GM21619 (cell line): ENCODE data around the gene MAP4K4.

Experiments
- ATAC-seq: cut with Tn5 transposase; IDR thresholded peaks from one replicate; pipeline ENCODE4 v1.9.1; 2021; ENCODE audit not compliant: unreplicated experiment

MAP4K4 gene

GRCh38 chr2:101811226-101812015, 113.9 kb downstream of the MAP4K4 start:
- no peak for ATAC-seq

GRCh38 chr2:101812226-101812625, 114.7 kb downstream of the MAP4K4 start:
- no peak for ATAC-seq

DNA sequence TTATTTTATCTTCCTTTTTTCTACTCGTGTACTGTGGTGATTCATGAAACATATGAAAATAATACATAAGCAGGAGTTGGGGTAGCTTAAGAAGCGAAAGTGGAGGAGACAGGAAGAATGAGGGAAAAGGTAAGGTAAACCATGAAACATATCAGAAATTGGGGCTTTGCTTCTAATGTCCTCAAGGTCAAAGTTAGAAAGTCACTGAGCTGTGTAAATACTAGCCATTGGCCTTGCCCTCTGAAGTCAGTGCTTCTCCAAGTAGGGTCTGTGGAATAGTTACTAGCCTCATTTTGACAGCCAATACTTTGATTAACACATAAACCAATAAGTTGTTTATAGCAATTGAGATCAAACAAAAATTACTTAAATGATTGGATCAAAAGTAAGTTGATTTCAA, 117.2 kb downstream of the MAP4K4 start:
- ATAC-seq = no peak

- no peak for ATAC-seq
Measured at GRCh38 chr2:101815154-101815553, 117.6 kb downstream of the MAP4K4 start.

- no peak for ATAC-seq
Measured at GRCh38 chr2:101815739-101816391, 118.4 kb downstream of the MAP4K4 start.

- ATAC-seq = no peak
Measured at GRCh38 chr2:101816598-101816997, 119.1 kb downstream of the MAP4K4 start.

DNA sequence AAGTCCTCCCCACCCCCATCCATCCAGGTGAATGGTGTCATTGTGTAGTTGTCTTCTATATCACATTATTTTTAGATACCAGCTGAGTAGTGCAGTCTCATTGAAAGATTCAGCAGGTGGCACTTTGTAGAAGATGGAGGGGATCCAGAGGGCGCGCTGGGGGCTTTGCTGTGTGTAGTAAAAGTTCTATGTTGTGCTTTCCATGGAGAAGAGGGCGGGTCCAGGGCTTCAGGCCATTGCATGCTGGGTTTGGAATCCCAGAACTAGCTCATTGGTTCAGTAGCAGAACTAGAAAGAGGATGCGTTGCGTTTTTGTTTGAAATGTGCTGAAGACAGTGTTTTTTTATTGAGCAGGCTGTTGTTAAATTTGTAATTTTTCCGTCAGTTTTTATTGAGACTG, 120.0 kb downstream of the MAP4K4 start:
- ATAC-seq = no peak

GRCh38 chr2:101818531-101819451, 121.3 kb downstream of the MAP4K4 start:
- no peak for ATAC-seq

- ATAC-seq = no peak
Measured at GRCh38 chr2:101820519-101820918, 123.0 kb downstream of the MAP4K4 start.

GRCh38 chr2:101821059-101821805, 123.7 kb downstream of the MAP4K4 start:
- no peak for ATAC-seq

DNA sequence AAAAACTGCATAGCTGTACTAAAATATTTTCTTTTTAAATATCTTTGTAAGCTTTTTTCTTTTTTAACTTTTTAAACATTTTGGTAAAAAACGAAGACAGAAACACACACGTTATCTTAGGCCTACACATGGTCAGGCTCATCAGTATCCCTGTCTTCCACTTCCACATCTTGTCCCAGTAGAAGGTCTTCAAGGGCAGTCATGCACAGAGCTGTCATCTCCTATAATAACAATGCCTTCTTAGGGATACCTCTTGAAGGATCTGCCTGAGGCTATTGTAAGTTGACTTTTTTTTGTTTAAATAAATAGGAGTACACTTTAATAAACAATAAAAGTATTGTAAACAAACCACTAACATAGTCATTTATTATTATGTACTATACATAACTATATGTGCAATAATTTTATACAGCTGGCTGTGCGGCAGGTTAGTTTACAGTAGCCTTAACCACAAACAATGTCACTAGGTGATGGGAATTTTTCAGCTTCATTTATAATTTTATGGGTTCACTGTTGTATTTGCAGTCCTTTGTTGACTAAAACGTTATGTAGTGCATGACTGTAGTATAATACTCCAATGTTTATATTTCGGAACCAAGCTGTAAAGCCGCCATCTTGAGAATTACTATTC, 124.4 kb downstream of the MAP4K4 start:
- no peak for ATAC-seq

DNA sequence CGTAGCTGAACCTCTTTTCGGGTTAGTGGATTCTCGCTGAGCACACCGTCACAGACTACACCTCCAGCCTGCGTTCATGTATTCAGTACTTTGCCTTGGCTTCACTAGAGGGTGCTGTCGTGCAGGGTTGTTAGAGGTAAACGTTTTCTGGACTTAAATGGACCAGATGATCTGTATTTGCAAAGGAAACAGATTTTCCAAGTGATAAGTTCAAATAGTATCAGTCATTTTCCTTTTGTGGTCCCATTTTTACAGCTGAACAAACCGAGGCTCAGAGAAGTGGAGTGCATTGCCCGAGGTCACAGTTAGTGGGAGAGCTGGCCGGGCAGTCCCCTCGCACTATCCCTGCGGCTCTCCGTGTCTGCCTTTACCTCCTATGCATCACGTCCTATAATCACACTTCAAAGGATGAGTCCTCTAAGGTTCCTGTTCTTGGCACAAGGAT, 125.9 kb downstream of the MAP4K4 start:
- ATAC-seq = peak; percentile 79

DNA sequence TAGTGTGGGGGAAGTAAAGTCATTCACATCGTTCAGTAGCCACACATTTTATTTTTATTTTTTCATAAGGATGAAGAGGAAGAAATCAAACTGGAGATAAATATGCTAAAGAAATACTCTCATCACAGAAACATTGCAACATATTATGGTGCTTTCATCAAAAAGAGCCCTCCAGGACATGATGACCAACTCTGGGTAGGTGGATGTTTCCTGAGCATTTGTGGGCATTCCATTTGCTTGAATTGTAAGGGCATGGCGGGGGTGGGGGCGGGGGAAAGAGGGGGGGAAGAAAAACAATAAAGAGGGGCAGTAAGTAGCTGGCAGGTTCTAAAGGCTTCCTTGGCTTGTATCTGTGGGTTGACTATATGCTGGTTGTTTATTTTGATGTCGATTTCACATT, 126.4 kb downstream of the MAP4K4 start:
- ATAC-seq = no peak

DNA sequence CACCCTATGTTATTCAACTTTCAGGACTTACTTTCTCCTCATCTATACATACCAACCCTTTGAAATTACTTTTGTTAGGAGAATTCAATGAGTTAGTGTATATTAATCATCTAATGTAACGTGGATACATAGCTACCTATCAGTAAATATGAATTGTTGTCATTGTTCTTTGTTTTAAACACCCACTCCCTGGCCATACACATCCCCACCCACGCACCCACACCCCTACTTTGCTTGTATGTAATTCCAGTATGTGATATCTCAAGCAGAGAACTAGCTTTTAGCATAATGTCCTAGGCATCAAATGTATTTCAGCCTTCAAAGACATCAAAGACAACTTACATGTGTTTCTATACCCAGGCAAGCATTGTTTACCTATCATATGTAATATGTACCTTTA, 129.2 kb downstream of the MAP4K4 start:
- no peak for ATAC-seq

- ATAC-seq = no peak
Measured at GRCh38 chr2:101827246-101827645, 129.7 kb downstream of the MAP4K4 start.

- ATAC-seq = no peak
Measured at GRCh38 chr2:101828257-101828656, 130.8 kb downstream of the MAP4K4 start.

GRCh38 chr2:101828673-101829334, 131.3 kb downstream of the MAP4K4 start:
- ATAC-seq = no peak

DNA sequence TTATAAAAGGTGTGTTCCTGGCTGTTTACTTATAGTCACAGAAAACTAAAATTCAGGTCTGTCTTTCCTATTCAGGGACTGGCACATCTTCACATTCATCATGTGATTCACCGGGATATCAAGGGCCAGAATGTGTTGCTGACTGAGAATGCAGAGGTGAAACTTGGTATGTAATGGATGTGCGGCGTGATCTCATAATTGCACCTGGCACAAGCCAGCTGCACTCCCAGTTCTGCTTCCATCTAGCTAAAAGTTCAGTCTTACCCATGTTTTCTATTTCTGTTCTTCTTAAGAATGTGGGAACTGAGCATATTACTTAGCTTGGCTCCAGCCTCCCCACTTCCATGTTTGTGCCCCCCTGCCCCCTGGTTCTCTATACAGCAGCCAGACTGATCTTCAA, 131.9 kb downstream of the MAP4K4 start:
- no peak for ATAC-seq

GRCh38 chr2:101830146-101830545, 132.6 kb downstream of the MAP4K4 start:
- no peak for ATAC-seq

DNA sequence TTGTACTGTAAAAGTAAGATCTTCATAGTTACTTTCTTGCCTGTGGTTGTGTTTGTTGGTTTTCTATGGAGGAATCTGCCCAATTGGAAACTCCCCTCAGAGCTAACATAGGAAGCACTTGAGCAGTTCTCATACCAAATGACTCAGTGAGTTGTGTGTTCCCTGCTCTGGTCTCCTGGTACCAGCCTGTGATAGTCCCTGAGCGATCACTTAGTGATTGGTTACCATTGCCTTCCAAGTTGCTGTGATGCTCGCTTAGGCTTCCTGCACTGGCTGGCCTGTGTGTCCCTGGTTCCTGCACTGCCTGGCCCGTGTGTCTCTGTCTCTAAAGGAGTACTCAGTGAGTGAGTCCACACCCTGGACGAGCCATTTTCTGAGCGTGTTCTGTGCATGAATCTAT, 133.0 kb downstream of the MAP4K4 start:
- ATAC-seq = no peak
